Astrocyte of the spinal cord (primary cell): ENCODE results near the gene AGAP1.

Source experiments
- DNase-seq: peaks from one replicate; pipeline ENCODE4 v3.0.0; 2011; ENCODE audit warnings: low read depth, low spot score
- H3K4me3 ChIP-seq: 2 replicates; pipeline ENCODE4 v1.5.1; 2011; ENCODE audit warnings: low read depth, mild to moderate bottlenecking, low read length, moderate library complexity
- in situ Hi-C: cut with HindIII; loops from 2 replicates; pipeline ENCODE4 v1.10.0; 2017; ENCODE audit warnings: low sequenced_read_pairs
- TF ChIP-seq, protein P1 (sequence below): IDR thresholded peaks from 2 replicates; pipeline ENCODE4 v1.5.1; 2012; ENCODE audit warnings: low read depth, mild to moderate bottlenecking, low read length, inconsistent platforms

The AGAP1 gene

DNA sequence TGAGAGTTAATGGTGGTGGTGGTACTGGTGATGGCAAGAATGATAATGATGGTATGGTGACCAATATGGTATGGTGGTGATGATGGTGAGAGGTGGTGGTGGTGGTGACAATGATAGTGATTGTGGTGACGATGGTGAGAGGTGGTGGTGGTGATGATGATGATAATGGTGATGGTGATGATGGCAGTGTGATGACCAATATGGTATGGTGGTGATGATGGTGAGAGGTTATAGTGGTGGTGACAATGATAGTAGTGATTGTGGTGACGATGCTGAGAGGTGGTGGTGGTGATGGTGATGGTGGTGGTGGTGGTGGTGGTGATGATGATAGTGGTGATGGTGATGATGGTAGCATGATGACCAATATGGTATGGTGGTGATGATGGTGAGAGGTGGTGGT, 505.2 kb downstream of the AGAP1 start:
- H3K4me3 ChIP-seq = no peak overlapping the region
- TF ChIP-seq, protein P1, sequence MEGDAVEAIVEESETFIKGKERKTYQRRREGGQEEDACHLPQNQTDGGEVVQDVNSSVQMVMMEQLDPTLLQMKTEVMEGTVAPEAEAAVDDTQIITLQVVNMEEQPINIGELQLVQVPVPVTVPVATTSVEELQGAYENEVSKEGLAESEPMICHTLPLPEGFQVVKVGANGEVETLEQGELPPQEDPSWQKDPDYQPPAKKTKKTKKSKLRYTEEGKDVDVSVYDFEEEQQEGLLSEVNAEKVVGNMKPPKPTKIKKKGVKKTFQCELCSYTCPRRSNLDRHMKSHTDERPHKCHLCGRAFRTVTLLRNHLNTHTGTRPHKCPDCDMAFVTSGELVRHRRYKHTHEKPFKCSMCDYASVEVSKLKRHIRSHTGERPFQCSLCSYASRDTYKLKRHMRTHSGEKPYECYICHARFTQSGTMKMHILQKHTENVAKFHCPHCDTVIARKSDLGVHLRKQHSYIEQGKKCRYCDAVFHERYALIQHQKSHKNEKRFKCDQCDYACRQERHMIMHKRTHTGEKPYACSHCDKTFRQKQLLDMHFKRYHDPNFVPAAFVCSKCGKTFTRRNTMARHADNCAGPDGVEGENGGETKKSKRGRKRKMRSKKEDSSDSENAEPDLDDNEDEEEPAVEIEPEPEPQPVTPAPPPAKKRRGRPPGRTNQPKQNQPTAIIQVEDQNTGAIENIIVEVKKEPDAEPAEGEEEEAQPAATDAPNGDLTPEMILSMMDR = no peak
- in situ Hi-C loops = no loop called here
- DNase-seq = no peak

DNA sequence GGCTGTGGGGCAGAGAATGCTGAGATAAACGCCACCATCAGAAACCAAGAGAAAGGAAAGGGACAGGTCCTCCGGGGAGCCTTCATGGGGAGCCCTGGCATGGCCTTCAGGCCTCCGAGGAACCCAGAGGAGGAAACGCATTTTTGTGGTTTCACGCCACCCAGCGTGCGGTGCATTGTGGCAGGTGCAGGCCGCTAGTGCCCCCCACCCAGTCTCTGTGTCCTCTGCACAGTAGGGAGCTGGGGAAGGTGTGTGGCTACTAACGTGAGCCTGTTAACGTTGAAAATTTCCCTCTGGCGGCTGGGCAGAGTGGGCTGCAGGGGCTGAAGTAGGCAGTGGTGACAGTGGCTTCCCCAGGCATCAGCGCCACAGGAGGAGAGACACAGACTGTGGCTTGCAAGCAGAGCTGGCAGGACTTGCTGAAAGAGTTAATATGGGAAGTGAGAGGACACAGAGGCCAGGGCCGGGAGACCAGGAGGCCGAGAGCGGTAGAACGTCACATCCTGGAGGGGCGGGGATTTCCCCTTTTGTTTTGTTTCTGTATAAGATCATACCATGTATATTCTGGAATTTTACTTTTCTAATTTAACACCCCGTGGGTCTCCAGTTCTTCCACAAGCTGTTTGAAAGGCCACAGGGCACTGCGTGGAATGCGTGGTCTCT, 507.5 kb downstream of the AGAP1 start:
- TF ChIP-seq, protein P1 = no peak
- in situ Hi-C loops = no loop called here
- DNase-seq = no peak
- H3K4me3 ChIP-seq = no peak overlapping the region

- TF ChIP-seq, protein P1 = no peak
- in situ Hi-C loops = no loop called here
Observed at GRCh38 chr2:236001854-236002253, 508.0 kb downstream of the AGAP1 start.

GRCh38 chr2:236008006-236008405, 514.2 kb downstream of the AGAP1 start:
- in situ Hi-C loops = no loop called here
- no peak overlapping the region for H3K4me3 ChIP-seq
- DNase-seq = no peak
- TF ChIP-seq, protein P1 = no peak

More at GRCh38 chr2:236001854-236002253, 508.0 kb downstream of the AGAP1 start:
- DNase-seq = no peak
- no peak overlapping the region for H3K4me3 ChIP-seq

DNA sequence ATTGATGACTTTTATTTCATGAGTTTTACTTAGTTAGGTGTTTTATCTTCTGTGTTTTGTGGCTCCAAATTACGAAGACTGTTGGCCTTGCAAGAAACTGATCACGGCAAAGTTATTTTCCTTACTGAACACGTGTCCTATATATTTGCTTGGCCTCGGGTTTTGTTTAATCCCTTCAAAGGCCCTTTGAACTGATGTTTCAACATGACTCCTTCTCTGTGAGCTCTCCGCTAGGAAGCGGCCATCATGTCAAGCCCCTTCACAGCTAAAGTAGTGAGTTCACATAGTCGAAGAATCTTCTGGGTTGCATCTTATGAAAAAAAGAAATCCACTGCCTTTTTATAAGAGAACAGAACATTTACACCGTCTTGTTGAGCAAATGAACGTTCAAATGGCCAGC, 515.0 kb downstream of the AGAP1 start:
- DNase-seq = no peak
- TF ChIP-seq, protein P1 = no peak
- in situ Hi-C loops = no loop called here
- H3K4me3 ChIP-seq = no peak overlapping the region

DNA sequence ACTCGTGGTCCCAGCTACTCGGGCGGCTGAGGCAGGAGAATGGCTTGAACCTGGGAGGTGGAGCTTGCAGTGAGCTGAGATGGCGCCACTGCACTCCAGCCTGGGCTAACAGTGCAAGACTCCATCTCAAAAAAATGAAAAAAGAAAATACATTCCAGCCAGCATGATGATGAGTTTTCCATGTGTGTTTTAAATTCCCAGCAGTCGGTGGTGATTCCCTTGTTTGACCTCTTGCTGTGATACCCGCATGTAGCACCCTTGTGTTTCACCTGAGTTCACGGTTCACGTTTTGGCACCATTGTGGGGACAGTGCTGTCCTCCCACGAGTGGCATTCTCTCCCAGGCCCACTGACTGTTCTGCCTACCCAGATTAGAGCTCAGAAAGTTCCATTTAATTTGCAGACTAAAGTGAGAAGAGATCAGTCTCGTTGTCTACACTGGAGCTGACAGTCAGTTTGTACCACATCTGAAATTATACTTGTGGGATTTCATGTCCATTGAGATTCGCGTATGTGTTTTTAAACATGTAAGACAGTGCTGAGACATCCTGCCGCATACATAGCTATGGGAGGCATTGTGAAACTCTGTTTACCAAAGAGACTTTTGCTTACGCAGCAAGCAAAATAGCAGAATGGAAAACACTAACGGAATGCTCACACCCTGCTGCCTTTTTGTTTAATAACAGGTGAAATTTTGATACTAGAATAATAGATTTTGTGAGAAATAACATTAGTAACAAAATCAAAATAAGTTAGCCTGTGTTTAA, 517.3 kb downstream of the AGAP1 start:
- TF ChIP-seq, protein P1 = no peak
- DNase-seq = no peak
- no peak overlapping the region for H3K4me3 ChIP-seq
- in situ Hi-C loops = no loop called here
